Measurements from ENCODE around the gene RGS14.
"Not testable (repeated sequence)": the region's sequence is repeated elsewhere in the genome, so short reads cannot be mapped to it uniquely, and the experiment has no call there.

RGS14 gene

GRCh38 chr5:177366528-177367322 lies 9.0 kb downstream of the RGS14 start:
- no peak for DNase-seq

- peak; percentile 26 for DNase-seq
Measured at GRCh38 chr5:177367323-177367848, 9.7 kb downstream of the RGS14 start.

- no peak for DNase-seq
Measured at GRCh38 chr5:177367981-177368868, 10.5 kb downstream of the RGS14 start.

GRCh38 chr5:177368869-177369644 lies 11.3 kb downstream of the RGS14 start:
- DNase-seq = no peak

GRCh38 chr5:177369645-177370440 lies 12.1 kb downstream of the RGS14 start:
- DNase-seq = no peak

- DNase-seq = peak; percentile 66
Measured at GRCh38 chr5:177370488-177371119, 12.9 kb downstream of the RGS14 start.

- no peak for DNase-seq
Measured at GRCh38 chr5:177371120-177372033, 13.7 kb downstream of the RGS14 start.

- DNase-seq = no peak
Measured at GRCh38 chr5:177372034-177372896, 14.5 kb downstream of the RGS14 start.

GRCh38 chr5:177372910-177373309 lies 15.2 kb downstream of the RGS14 start:
- DNase-seq = no peak

GRCh38 chr5:177373806-177374205 lies 16.1 kb downstream of the RGS14 start:
- no peak for DNase-seq

GRCh38 chr5:177374211-177374610 lies 16.5 kb downstream of the RGS14 start:
- no peak for DNase-seq

GRCh38 chr5:177375516-177375915 lies 17.8 kb downstream of the RGS14 start:
- not testable (repeated sequence) for DNase-seq

GRCh38 chr5:177376107-177376506 lies 18.4 kb downstream of the RGS14 start:
- DNase-seq = no peak

GRCh38 chr5:177377851-177378776 lies 20.4 kb downstream of the RGS14 start:
- DNase-seq = no peak

- no peak for DNase-seq
Measured at GRCh38 chr5:177378884-177379883, 21.5 kb downstream of the RGS14 start.

GRCh38 chr5:177380805-177381126 lies 23.0 kb downstream of the RGS14 start:
- DNase-seq = no peak

GRCh38 chr5:177382423-177383029 lies 24.8 kb downstream of the RGS14 start:
- no peak for DNase-seq
